Fibroblast of villous mesenchyme (primary cell): ENCODE data around the gene MTARC2. TPM values are rescaled to one million over a fixed set of nuclear protein-coding genes. Genes with fewer than 3 reads are reported as not detected.

Experiments
- DNase-seq: peaks from one replicate; pipeline ENCODE4 v3.0.0-alpha.2; 2010; ENCODE audit warnings: low read depth
- H3K4me3 ChIP-seq: 2 replicates; pipeline ENCODE4 v1.5.1; 2011; ENCODE audit warnings: low read depth, mild to moderate bottlenecking, low read length
- total RNA-seq: library from RNA; depleted of rRNA; stranded (reverse); fragments of >200 nt; gene quantifications from 2 replicates; pipeline ENCODE4 v1.2.3, GENCODE V29; 2012
- TF ChIP-seq, protein P1 (sequence below): IDR thresholded peaks from 2 replicates; pipeline ENCODE4 v1.5.1; 2012; ENCODE audit warnings: low read depth, mild to moderate bottlenecking, low read length; ENCODE audit not compliant: insufficient read depth

Gene MTARC2
- 2.2 and 4.2 TPM in 2 replicates for total RNA-seq

DNA sequence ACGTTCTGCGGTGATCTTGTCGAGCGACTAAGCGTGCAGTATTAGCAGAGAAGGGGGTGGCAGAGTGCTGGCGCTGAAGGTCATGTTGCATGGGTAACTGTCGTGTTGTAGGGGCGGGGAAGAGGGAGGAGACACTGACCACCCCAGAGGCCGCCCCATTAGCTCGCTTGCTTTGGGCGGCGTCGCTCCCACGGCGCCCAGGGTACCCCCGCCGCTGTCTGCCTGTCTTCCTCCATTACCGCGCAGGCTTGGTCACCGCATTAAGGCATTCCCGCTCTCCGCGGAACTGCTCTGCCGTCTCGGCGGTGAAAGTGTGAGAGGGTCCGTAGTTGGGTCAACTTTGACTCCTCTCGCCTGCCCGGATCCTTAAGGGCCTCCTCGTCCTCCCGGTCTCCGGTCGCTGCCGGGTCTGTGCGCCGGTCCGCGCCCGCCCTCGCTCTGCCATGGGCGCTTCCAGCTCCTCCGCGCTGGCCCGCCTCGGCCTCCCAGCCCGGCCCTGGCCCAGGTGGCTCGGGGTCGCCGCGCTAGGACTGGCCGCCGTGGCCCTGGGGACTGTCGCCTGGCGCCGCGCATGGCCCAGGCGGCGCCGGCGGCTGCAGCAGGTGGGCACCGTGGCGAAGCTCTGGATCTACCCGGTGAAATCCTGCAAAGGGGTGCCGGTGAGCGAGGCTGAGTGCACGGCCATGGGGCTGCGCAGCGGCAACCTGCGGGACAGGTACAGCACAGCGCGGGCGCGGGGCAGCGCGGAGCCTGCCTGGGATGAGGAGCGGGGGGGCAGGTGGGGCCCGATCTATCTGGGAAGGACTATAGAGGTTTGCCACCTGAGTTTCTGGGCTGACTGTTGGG lies at the start of gene MTARC2:
Gene MTARC2, plus strand, starts transcription at position 234 of the 846 bp plus-strand sequence. Its CDS starts 210 bp downstream, at position 444.
- peak; percentile 79 for DNase-seq
- TF ChIP-seq, protein P1, sequence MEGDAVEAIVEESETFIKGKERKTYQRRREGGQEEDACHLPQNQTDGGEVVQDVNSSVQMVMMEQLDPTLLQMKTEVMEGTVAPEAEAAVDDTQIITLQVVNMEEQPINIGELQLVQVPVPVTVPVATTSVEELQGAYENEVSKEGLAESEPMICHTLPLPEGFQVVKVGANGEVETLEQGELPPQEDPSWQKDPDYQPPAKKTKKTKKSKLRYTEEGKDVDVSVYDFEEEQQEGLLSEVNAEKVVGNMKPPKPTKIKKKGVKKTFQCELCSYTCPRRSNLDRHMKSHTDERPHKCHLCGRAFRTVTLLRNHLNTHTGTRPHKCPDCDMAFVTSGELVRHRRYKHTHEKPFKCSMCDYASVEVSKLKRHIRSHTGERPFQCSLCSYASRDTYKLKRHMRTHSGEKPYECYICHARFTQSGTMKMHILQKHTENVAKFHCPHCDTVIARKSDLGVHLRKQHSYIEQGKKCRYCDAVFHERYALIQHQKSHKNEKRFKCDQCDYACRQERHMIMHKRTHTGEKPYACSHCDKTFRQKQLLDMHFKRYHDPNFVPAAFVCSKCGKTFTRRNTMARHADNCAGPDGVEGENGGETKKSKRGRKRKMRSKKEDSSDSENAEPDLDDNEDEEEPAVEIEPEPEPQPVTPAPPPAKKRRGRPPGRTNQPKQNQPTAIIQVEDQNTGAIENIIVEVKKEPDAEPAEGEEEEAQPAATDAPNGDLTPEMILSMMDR = no peak
- peak within 1 kb of the TSS; percentile 84 for H3K4me3 ChIP-seq

DNA sequence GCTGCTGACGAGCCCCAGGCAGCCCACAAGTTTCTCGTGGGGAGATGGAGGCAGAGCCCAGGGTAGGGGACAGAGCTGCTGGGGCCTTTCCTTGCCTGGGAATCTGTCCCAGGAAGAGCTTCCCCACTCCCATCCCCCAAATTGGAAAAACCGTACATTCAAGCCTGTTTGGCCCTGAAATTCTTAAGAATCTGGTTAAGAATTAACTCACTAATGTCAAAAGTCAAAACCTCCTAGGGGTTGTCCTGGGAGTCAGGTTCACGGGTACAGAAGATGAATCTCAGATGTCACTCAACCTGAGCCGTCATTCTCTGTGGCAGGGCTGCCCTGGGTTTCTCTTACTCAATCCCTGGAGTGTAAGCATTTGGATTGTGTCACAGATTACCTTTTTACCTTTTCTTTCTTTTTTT lies 49.5 kb upstream of the MTARC2 start:
- TF ChIP-seq, protein P1 = no peak
- no peak for DNase-seq
- no peak overlapping the region for H3K4me3 ChIP-seq

DNA sequence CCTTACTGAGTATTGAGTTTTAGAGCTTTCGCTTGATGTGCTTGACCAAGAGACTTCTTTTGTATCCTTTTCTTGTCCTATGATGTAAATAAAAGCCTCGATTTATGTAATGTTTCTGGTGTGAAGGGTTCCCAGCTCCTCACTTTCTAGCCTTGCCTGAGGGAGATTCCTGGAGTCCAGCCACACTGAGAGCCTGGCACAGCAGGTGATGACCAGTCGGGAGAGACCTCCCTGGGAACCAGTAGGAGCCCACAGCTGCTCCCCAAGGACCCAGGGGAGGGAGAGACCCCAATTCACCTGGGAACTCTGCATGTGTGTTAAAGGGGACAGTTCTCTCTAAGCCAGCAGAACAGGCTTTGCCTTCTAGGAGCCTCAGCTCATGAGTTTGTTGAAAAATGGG lies 49.1 kb upstream of the MTARC2 start:
- TF ChIP-seq, protein P1 = no peak
- DNase-seq = no peak
- no peak overlapping the region for H3K4me3 ChIP-seq

DNA sequence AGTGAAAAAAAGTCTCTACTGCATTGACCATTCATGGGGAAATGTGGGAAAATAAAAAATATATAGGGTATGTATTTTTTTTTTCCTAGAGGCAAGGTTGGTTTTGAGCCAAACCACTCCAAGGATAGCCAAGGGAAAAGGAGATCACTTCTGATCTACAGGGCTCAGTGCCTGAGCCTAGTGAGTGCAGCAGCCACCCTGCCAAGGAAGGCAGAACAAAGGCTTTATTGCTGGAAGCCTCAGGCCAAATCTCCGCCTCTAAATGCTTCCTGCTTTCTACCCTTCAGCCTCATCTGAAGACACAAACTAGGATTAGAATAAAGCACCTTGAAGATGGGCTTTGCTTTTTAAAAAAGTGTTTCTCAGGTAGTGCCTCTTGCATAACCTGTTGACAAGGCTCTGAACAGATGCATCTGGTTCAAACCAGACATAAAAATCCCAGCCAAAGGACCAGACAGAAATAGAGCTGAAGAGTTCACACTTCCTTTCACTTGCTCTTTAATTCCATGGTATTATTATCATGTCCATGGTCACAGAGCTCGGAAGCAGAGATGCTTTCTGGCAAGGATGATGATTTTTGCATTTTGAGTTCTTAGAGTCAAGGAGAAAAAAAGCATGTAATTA lies 47.5 kb upstream of the MTARC2 start:
- no peak overlapping the region for H3K4me3 ChIP-seq
- TF ChIP-seq, protein P1 = no peak
- no peak for DNase-seq

DNA sequence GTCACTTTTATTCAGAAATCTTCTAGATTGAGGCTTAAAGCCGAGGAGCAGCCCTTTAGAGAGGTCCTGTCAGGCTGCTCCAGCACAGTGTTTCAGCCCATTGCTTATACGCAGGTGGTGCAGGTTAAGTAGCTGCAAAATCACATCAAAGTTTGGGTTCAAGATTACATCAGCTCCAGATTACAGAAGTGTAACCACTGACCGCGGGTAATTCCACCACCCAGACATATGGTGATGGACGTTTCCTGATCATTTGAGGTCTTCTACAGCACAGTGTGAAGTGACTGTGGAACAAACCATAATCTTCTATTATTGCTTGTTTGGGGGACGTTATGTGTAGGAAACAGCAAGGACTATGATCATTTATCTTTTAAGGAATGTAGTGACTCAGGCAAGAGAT lies 46.1 kb upstream of the MTARC2 start:
- TF ChIP-seq, protein P1 = no peak
- no peak overlapping the region for H3K4me3 ChIP-seq
- no peak for DNase-seq

DNA sequence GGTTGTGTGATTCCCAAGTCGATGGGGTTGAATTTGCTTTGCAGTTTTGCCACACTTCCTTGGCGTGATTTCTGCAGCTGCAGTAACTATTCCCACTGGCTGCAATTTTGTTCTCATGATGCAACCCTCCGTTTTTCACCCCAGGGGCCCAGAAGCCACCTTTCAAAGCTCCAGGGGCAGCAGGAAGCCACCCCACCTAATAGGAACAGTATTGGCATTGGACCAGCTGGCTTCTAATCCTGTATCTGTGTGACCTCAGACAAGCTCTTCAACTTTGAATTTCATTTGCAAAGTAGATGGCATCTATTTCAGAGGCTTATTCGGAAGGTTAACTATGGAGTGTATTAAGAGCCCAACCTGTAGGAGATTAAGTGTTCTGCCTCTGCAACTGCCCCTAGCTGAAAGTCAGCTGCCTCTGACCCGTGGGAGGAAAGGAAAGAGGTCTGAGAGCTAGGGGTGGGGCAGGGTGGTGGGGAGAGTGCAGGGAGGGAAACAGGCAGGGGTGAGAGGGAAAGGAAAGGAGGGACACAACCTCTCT lies 45.3 kb upstream of the MTARC2 start:
- H3K4me3 ChIP-seq = no peak overlapping the region
- TF ChIP-seq, protein P1 = no peak
- no peak for DNase-seq
